K562 (cell line): ENCODE results near the gene SFXN5. TPM values are rescaled to one million over a fixed set of nuclear protein-coding genes. Genes with fewer than 3 reads are reported as not detected.

Experiments used
- ATAC-seq: fragments of 200-7000 bp; cut with Tn5 transposase; 3 replicates; pipeline ENCODE4 v1.9.1; 2020; ENCODE audit warnings: moderate library complexity
- BruUV-seq: library from RNA; stranded (reverse); fragments of 400-500 nt; replicated peaks from 2 replicates; lab custom pipeline; 2021; lab: Mats Ljungman, UMichigan
- CTCF ChIA-PET: fragments of 300-600 bp; formaldehyde crosslinking; extraction: SDS; loops from one replicate; lab custom pipeline; 2021; ENCODE audit warnings: low intra/inter-chr PET ratio; lab: Yijun Ruan, JAX
- POLR2A ChIA-PET: fragments of 300-600, 350-650 bp; sonication (Branson Sonifier 250); formaldehyde crosslinking; extraction: SDS; loops from one replicate; lab custom pipeline; 2021; ENCODE audit warnings: antibody characterized with exemption, inconsistent platforms; lab: Yijun Ruan, JAX
- DNase-seq, 4 experiments: peaks; one replicate each; pipeline versions ENCODE4 v3.0.0 to v3.0.0-alpha.2; 2011 to 2018; ENCODE audit warnings: low spot score in 3 of 4, mixed read lengths in 3 of 4; ENCODE audit errors: extremely low read depth in 1 of 4
- FAIRE-seq: peaks from 2 replicates; lab custom pipeline; 2011; peaks lifted over from hg19 to GRCh38; lab: Jason Lieb, UNC
- H2AFZ ChIP-seq: 2 replicates; pipeline ENCODE4 v1.6.0; 2011; ENCODE audit warnings: low read depth, low read length, control low read depth, inconsistent platforms
- H3K27ac ChIP-seq: fragments of 200-600 bp; 3 replicates; pipeline ENCODE4 v1.8.0; 2011; ENCODE audit warnings: low read depth, mild to moderate bottlenecking, control low read depth, inconsistent platforms, low read length, moderate library complexity, mixed read lengths; ENCODE audit errors: extremely low read depth
- H3K27me3 ChIP-seq, 2 experiments: fragments of 300-600 bp in 1 of 2; 2 replicates in 1 of 2; 3 replicates in 1 of 2; pipeline versions ENCODE4 v1.6.0 to v1.8.0; 2011; ENCODE audit warnings: inconsistent platforms in 2 of 2, low read length in 2 of 2, mild to moderate bottlenecking in 1 of 2, mixed read lengths in 1 of 2, moderate library complexity in 1 of 2; ENCODE audit not compliant: control insufficient read depth in 2 of 2, insufficient read depth in 2 of 2
- H3K36me3 ChIP-seq: fragments of 300-600 bp; 3 replicates; pipeline ENCODE4 v1.8.0; 2011; ENCODE audit warnings: mild to moderate bottlenecking, low read length, inconsistent platforms; ENCODE audit not compliant: control insufficient read depth, insufficient read depth
- H3K4me1 ChIP-seq, 2 experiments: fragments of 200-600 bp in 1 of 2; replicated peaks in 1 of 2; 2 replicates in 1 of 2; 3 replicates in 1 of 2; pipeline versions ENCODE4 v1.5.1 to v1.8.0; 2011; ENCODE audit warnings: inconsistent platforms in 2 of 2, low read length in 2 of 2, mild to moderate bottlenecking in 1 of 2, mixed read lengths in 1 of 2, moderate library complexity in 1 of 2; ENCODE audit not compliant: control insufficient read depth in 2 of 2, insufficient read depth in 2 of 2
- H3K4me2 ChIP-seq: 2 replicates; pipeline ENCODE4 v1.6.1; 2011; ENCODE audit warnings: low read length, control low read depth, inconsistent platforms, mixed read lengths; ENCODE audit not compliant: insufficient read depth
- H3K4me3 ChIP-seq: fragments of 200-600 bp; sonication (generic), shearing (Covaris generic); 2 replicates; pipeline ENCODE4 v1.5.1; 2016; ENCODE audit warnings: control low read depth, inconsistent platforms
- H3K79me2 ChIP-seq: fragments of 200-600 bp; 3 replicates; pipeline ENCODE4 v1.8.0; 2011; ENCODE audit warnings: low read length, inconsistent platforms; ENCODE audit not compliant: control insufficient read depth, insufficient read depth
- H3K9ac ChIP-seq, 2 experiments: 2 replicates each; pipeline versions ENCODE4 v1.6.0 to v1.6.1; 2011; ENCODE audit warnings: low read depth in 2 of 2, low read length in 2 of 2, control low read depth in 1 of 2, inconsistent platforms in 1 of 2, mild to moderate bottlenecking in 1 of 2, mixed read lengths in 1 of 2; ENCODE audit not compliant: insufficient read depth in 1 of 2
- H3K9me1 ChIP-seq: one replicate; pipeline ENCODE4 v1.6.0; 2011; ENCODE audit warnings: inconsistent platforms, mild to moderate bottlenecking, low read length, moderate library complexity; ENCODE audit not compliant: control insufficient read depth, insufficient read depth
- H3K9me3 ChIP-seq: replicated peaks from 2 replicates; pipeline ENCODE4 v1.5.1; 2011; ENCODE audit warnings: low read depth, low read length, inconsistent platforms; ENCODE audit not compliant: control insufficient read depth, insufficient read depth
- H4K20me1 ChIP-seq: replicated peaks from 2 replicates; pipeline ENCODE4 v1.6.1; 2011; ENCODE audit warnings: low read length, inconsistent platforms, mixed read lengths; ENCODE audit not compliant: control insufficient read depth, insufficient read depth
- BMI1 ChIP-seq: fragments of 150-350 bp; IDR thresholded peaks from 2 replicates; pipeline ENCODE4 v1.6.1; 2014; ENCODE audit warnings: low read length
- CTBP1 ChIP-seq: fragments of 450-650 bp; IDR thresholded peaks from 2 replicates; pipeline ENCODE4 v1.6.1; 2016; ENCODE audit warnings: borderline replicate concordance
- HMG20A ChIP-seq: fragments of 450-650 bp; formaldehyde crosslinking; conservative IDR thresholded peaks from 2 replicates; pipeline ENCODE4 v1.4.0; 2020; ENCODE audit warnings: mild to moderate bottlenecking, mixed read lengths
- KDM1A ChIP-seq, 2 experiments: fragments of 450-650 bp; IDR thresholded peaks; 2 replicates each; pipeline ENCODE4 v1.6.1; 2016; ENCODE audit warnings: mild to moderate bottlenecking in 2 of 2
- KLF6 ChIP-seq: fragments of 250-450 bp; sonication (Bioruptor Pico); IDR thresholded peaks from 2 replicates; pipeline ENCODE4 v1.4.0; 2020; ENCODE audit warnings: mild to moderate bottlenecking, moderate library complexity, borderline replicate concordance
- MYNN ChIP-seq, 2 experiments: sonication (generic); formaldehyde crosslinking in 1 of 2; IDR thresholded peaks; 2 replicates each; pipeline versions ENCODE4 v1.5.0 to v1.6.1; 2016 to 2020; ENCODE audit warnings: antibody characterized with exemption in 1 of 2, missing genetic modification reagents in 1 of 2
- NBN ChIP-seq: fragments of 450-650 bp; IDR thresholded peaks from 2 replicates; pipeline ENCODE4 v1.6.1; 2016; ENCODE audit warnings: low read depth, mild to moderate bottlenecking
- NKRF ChIP-seq: fragments of 450-650 bp; IDR thresholded peaks from 2 replicates; pipeline ENCODE4 v1.6.1; 2016; ENCODE audit warnings: borderline replicate concordance
- NR0B1 ChIP-seq: fragments of 450-650 bp; IDR thresholded peaks from one replicate; pipeline ENCODE4 v1.6.1; 2018; ENCODE audit warnings: mild to moderate bottlenecking, moderate library complexity; ENCODE audit not compliant: partially characterized antibody
- RCOR1 ChIP-seq, 2 experiments: IDR thresholded peaks; 2 replicates each; pipeline ENCODE4 v1.6.1; 2012; ENCODE audit warnings: low read depth in 2 of 2, low read length in 2 of 2, borderline replicate concordance in 1 of 2, improper control_type of control experiment in 1 of 2
- TCFL5 ChIP-seq: fragments of 250-450 bp; sonication (Bioruptor Pico); conservative IDR thresholded peaks from 2 replicates; pipeline ENCODE4 v1.6.1; 2021; ENCODE audit warnings: mild to moderate bottlenecking, moderate library complexity, matching md5 sums
- U2AF2 ChIP-seq: fragments of 200-400 bp; formaldehyde crosslinking; optimal IDR thresholded peaks from 2 replicates; pipeline ENCODE3; 2017; ENCODE audit warnings: low read depth, mild to moderate bottlenecking, low read length
- ZNF830 ChIP-seq: fragments of 250-450 bp; sonication (Bioruptor Pico); IDR thresholded peaks from 2 replicates; pipeline ENCODE4 v1.5.0; 2021; ENCODE audit warnings: mild to moderate bottlenecking
- whole genome bisulfite sequencing: fragments of 100-300 bp; shearing (Covaris generic); methylation state at CpG from one replicate; pipeline ENCODE4 v1.1.6; 2016; ENCODE audit warnings: low coverage, mixed read lengths; ENCODE audit not compliant: insufficient coverage; ENCODE audit errors: missing lambda C conversion rate; 5-methylcytosine and 5-hydroxymethylcytosine counted together
- in situ Hi-C: fragments of 300-500 bp; cut with MboI; formaldehyde crosslinking; loops from 4 replicates; pipeline ENCODE4 v1.15.0; 2018; ENCODE audit warnings: inconsistent platforms, mixed read lengths
- intact Hi-C: fragments of 100-400 bp; cut with micrococcal nuclease; formaldehyde crosslinking; loops from 2 replicates; pipeline ENCODE4 v1.14.2; 2022
- polyA plus RNA-seq, 8 experiments: library from polyadenylated mRNA; depleted of rRNA in 4 of 8; stranded (reverse) in 5 of 8; unstranded in 3 of 8; fragments of >200 nt; fragmentation: Nextera tagmentation in 2 of 8; fragmentation: Illumina TruSeq in 1 of 8; extraction: Ambion mirVana in 2 of 8; extraction: Trizol in 1 of 8; gene quantifications; 2 replicates each; pipeline versions ENCODE4 v1.2.1 to v1.2.3, GENCODE V29; 2011 to 2014; ENCODE audit warnings: inconsistent platforms in 1 of 8, missing spikeins in 1 of 8
- total RNA-seq, 7 experiments: library from RNA; depleted of rRNA in 6 of 7; stranded (reverse); fragments of >200 nt in 6 of 7; fragmentation: Illumina TruSeq in 2 of 7; extraction: Trizol in 2 of 7; gene quantifications; 2 replicates each; pipeline versions ENCODE4 v1.2.1 to v1.2.3, GENCODE V29; 2011 to 2021; ENCODE audit warnings: low replicate concordance in 1 of 7
- TF ChIP-seq, protein P1 (sequence below): sonication (generic); formaldehyde crosslinking; IDR thresholded peaks from 2 replicates; pipeline ENCODE4 v1.8.0; 2022; ENCODE audit warnings: mild to moderate bottlenecking, low read depth, missing genetic modification reagents

Gene SFXN5
- total and polyA plus RNA-seq, 9 of the 15 experiments (the other 6 are each of a cell fraction or from before 2014, with no cell fraction given): 8.3 to 22.6 (median 16.0) TPM

- no peak for TF ChIP-seq NKRF
- no peak for TF ChIP-seq ZNF830 (CRISPR knock-in tag)
- TF ChIP-seq MYNN (IDR thresholded peaks at IDR 0.05): no peak
- TF ChIP-seq MYNN (CRISPR knock-in tag; IDR thresholded peaks at IDR 0.05): no peak
- no peak for TF ChIP-seq KLF6 (CRISPR knock-in tag)
- TF ChIP-seq KDM1A (IDR thresholded peaks at IDR 0.05): no peak
- TF ChIP-seq BMI1: no peak
- TF ChIP-seq NBN: no peak
These were observed 147.6 kb downstream of the SFXN5 start (continued) for GRCh38 chr2:72923833-72924352.

GRCh38 chr2:72921853-72922252 is 149.7 kb downstream of the SFXN5 start:
- H3K9ac ChIP-seq: no peak overlapping the region
- DNase-seq (no peak), ATAC-seq (no peak), FAIRE-seq (no peak)
- H3K4me1 ChIP-seq: peaks cover 0 to 46% of the 10 kb centered on the region in 2 experiments; a peak in 3 of 5 replicates
- H3K36me3 ChIP-seq: no peaks in the 10 kb centered on the region
- H3K9me3 ChIP-seq: no peaks in the 10 kb centered on the region
- no peak overlapping the region for H2AFZ ChIP-seq
- H3K27me3 ChIP-seq: peaks cover 83 to 86% of the 10 kb centered on the region in 2 experiments
- intact Hi-C loops: no loop called here
- CTCF ChIA-PET: no interaction called here
- H3K27ac ChIP-seq: no peak overlapping the region
- POLR2A ChIA-PET: no interaction called here
- no peak overlapping the region for H3K4me3 ChIP-seq
- WGBS: 0% methylated on average over 1 of the region's 1 CpG
- H3K4me2 ChIP-seq: no peak overlapping the region
- H3K9me1 ChIP-seq: no peaks in the 10 kb centered on the region
- no peaks in the 10 kb centered on the region for H3K79me2 ChIP-seq
- peaks cover 34% of the 10 kb centered on the region; the same call in 1 of the 2 replicates for H4K20me1 ChIP-seq
- BruUV-seq: no TSS peak
- in situ Hi-C loops: no loop called here
- no peak for TF ChIP-seq RCOR1 (IDR thresholded peaks at IDR 0.05; ENCODE audit: borderline replicate concordance in 1 of 2, low read depth in 2 of 2, low read length in 2 of 2)
- TF ChIP-seq HMG20A: no peak
- TF ChIP-seq TCFL5 (CRISPR knock-in tag): no peak
- no peak for TF ChIP-seq CTBP1
- TF ChIP-seq, protein P1, sequence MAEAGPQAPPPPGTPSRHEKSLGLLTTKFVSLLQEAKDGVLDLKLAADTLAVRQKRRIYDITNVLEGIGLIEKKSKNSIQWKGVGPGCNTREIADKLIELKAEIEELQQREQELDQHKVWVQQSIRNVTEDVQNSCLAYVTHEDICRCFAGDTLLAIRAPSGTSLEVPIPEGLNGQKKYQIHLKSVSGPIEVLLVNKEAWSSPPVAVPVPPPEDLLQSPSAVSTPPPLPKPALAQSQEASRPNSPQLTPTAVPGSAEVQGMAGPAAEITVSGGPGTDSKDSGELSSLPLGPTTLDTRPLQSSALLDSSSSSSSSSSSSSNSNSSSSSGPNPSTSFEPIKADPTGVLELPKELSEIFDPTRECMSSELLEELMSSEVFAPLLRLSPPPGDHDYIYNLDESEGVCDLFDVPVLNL (CRISPR knock-in tag): no peak
- no peak for TF ChIP-seq NR0B1
- TF ChIP-seq U2AF2: no peak
